Sigmoid colon (tissue), 7 donors: ENCODE results near the gene DUS3L. TPM values are rescaled to one million over a fixed set of nuclear protein-coding genes. Genes with fewer than 3 reads are reported as not detected.

Source experiments
- DNase-seq: peaks from one replicate; pipeline ENCODE4 v3.0.0-alpha.2; 2019
- H3K27ac ChIP-seq, 4 donors: fragments of 200-600 bp; sonication (generic); one replicate each; pipeline ENCODE4 v1.5.1; 2016 to 2019; ENCODE audit warnings: mild to moderate bottlenecking in 1 of 4
- H3K27me3 ChIP-seq, 3 donors: fragments of 200-600 bp; sonication (generic); one replicate each; pipeline ENCODE4 v1.5.1; 2019; ENCODE audit warnings: mild to moderate bottlenecking in 1 of 3
- H3K36me3 ChIP-seq, 4 donors: fragments of 200-600 bp; sonication (generic); one replicate each; pipeline ENCODE4 v1.5.1; 2016 to 2019
- H3K4me1 ChIP-seq, 4 donors: fragments of 200-600 bp; sonication (generic); one replicate each; pipeline ENCODE4 v1.5.1; 2017 to 2019
- H3K4me3 ChIP-seq, 4 donors: fragments of 200-600 bp; sonication (generic); one replicate each; pipeline ENCODE4 v1.5.1; 2017 to 2019; ENCODE audit warnings: mild to moderate bottlenecking in 2 of 4, moderate library complexity in 1 of 4
- H3K9me3 ChIP-seq, 4 donors: fragments of 200-600 bp in 3 of 4; sonication (generic) in 3 of 4; one replicate each; pipeline versions ENCODE4 v1.5.1 to v1.6.1; 2013 to 2019
- CTCF ChIP-seq, 4 experiments: fragments of 450-650 bp in 3 of 4; fragments of 200-600 bp in 1 of 4; IDR thresholded peaks; one replicate each; pipeline ENCODE4 v1.5.1; 2016 to 2019; ENCODE audit warnings: antibody characterized with exemption in 4 of 4, mild to moderate bottlenecking in 3 of 4, moderate library complexity in 2 of 4
- EP300 ChIP-seq, 4 donors: sonication (generic); formaldehyde crosslinking; IDR thresholded peaks; one replicate each; pipeline ENCODE4 v1.6.1; 2017; ENCODE audit warnings: antibody characterized with exemption in 4 of 4
- POLR2A ChIP-seq, 2 donors: fragments of 450-650 bp; IDR thresholded peaks; one replicate each; pipeline ENCODE4 v1.6.1; 2016; ENCODE audit warnings: antibody characterized with exemption in 2 of 2, mild to moderate bottlenecking in 2 of 2, moderate library complexity in 2 of 2
- POLR2AphosphoS5 ChIP-seq, 4 donors: sonication (generic); formaldehyde crosslinking; IDR thresholded peaks; one replicate each; pipeline ENCODE4 v1.6.1; 2017; ENCODE audit warnings: antibody characterized with exemption in 4 of 4
- WGBS, 2 donors: extraction: QIAGEN DNeasy Blood & Tissue Kit; methylation state at CpG; one replicate each; pipeline ENCODE4 v1.1.7; 2013; 5-methylcytosine and 5-hydroxymethylcytosine counted together
- intact Hi-C: fragments of 100-400 bp; cut with DNase I; formaldehyde crosslinking; loops from one replicate; pipeline ENCODE4 v1.15.1; 2023
- polyA plus RNA-seq, 3 donors: library from polyadenylated mRNA; stranded (reverse); fragments of 200-250 nt; gene quantifications; one replicate each; pipeline ENCODE4 v1.2.3, GENCODE V29; 2013
- total RNA-seq, 4 donors: library from RNA; depleted of rRNA; stranded (reverse); fragments of >200 nt; gene quantifications; one replicate each; pipeline ENCODE4 v1.1.0, GENCODE V29; 2016
- donor health status: healthy with polysubstance abuse.
- donor health status: Bipolar disorder and iron deficiency.
- donor health status: healthy.

The DUS3L gene
- total and polyA plus RNA-seq, 7 donors = 8.3 to 42.0 (median 27.1) TPM

GRCh38 chr19:5805462-5806132, 14.6 kb upstream of the DUS3L start:
- Histone ChIP-seq H3K36me3 (no peaks in the 10 kb centered on the region), H3K27ac (peak overlapping the region; percentile 84 to 91 (median 90)), H3K27me3 (peaks cover 0 to 29% (median 17%) of the 10 kb centered on the region in 3 donors), H3K9me3 (no peaks in the 10 kb centered on the region), H3K4me3 (peak overlapping the region; percentile 55 to 68 (median 66)), H3K4me1 (peaks cover 0 to 30% (median 25%) of the 10 kb centered on the region in 4 donors)
- DNase-seq = peak; percentile 92
- TF ChIP-seq EP300 (IDR thresholded peaks at IDR 0.05) = peak in 1 of 4 donors; percentile 80
- no peak for TF ChIP-seq POLR2A (IDR thresholded peaks at IDR 0.05)
- peak; percentile 22 to 74 (median 65) for TF ChIP-seq POLR2AphosphoS5 (IDR thresholded peaks at IDR 0.05)
- peak; percentile 76 to 87 (median 86) for TF ChIP-seq CTCF (IDR thresholded peaks at IDR 0.05)
- intact Hi-C loops = loop anchor here (1.0 to 10.0 kb wide), 3 partner anchors 20 to 319 kb away; no protein-coding TSS in a partner anchor
- WGBS, 2 donors = 1 to 3% methylated on average over 46 of the region's 46 CpGs

GRCh38 chr19:5804516-5805461, 13.8 kb upstream of the DUS3L start, which contains the start of gene NRTN:
NRTN (plus strand) TSS chr19:5805067; CDS start chr19:5824166, 19,099 bp downstream.
- Histone ChIP-seq H3K36me3 (no peaks in the 10 kb centered on the region), H3K27me3 (peaks cover 0 to 29% (median 18%) of the 10 kb centered on the region in 3 donors), H3K4me1 (peaks cover 0 to 30% (median 25%) of the 10 kb centered on the region in 4 donors), H3K4me3 (peak within 1 kb of the TSS; percentile 55 to 68 (median 66)), H3K9me3 (no peaks in the 10 kb centered on the region), H3K27ac (peak within 1 kb of the TSS; percentile 84 to 91 (median 90))
- TF ChIP-seq EP300 (IDR thresholded peaks at IDR 0.05) = no peak
- no peak for TF ChIP-seq CTCF (IDR thresholded peaks at IDR 0.05)
- no peak for TF ChIP-seq POLR2A (IDR thresholded peaks at IDR 0.05)
- peak in 1 of 4 donors; percentile 40 for TF ChIP-seq POLR2AphosphoS5 (IDR thresholded peaks at IDR 0.05)
- DNase-seq = peak; percentile 71
- intact Hi-C loops = loop anchor here (1.0 to 10.0 kb wide), 4 partner anchors 88 to 320 kb away; no protein-coding TSS in a partner anchor
- 2% methylated on average over 106 of the region's 107 CpGs for WGBS, 2 donors

GRCh38 chr19:5803752-5804515, 13.0 kb upstream of the DUS3L start:
- intact Hi-C loops = loop anchor here (1.0 to 10.0 kb wide), 4 partner anchors 88 to 321 kb away; no protein-coding TSS in a partner anchor

More at GRCh38 chr19:5803752-5804515, 13.0 kb upstream of the DUS3L start:
- no peaks in the 10 kb centered on the region for H3K9me3 ChIP-seq
- 1% methylated on average over 54 of the region's 54 CpGs for WGBS, 2 donors
- peaks cover 0 to 30% (median 25%) of the 10 kb centered on the region in 4 donors for H3K4me1 ChIP-seq
- H3K4me3 ChIP-seq = peak overlapping the region; percentile 15 to 68 (median 66)
- peak; percentile 95 for DNase-seq
- peaks cover 0 to 29% (median 18%) of the 10 kb centered on the region in 3 donors for H3K27me3 ChIP-seq
- no peaks in the 10 kb centered on the region for H3K36me3 ChIP-seq
- TF ChIP-seq CTCF (IDR thresholded peaks at IDR 0.05) (peak; percentile 92 to 97 (median 96)), POLR2A (IDR thresholded peaks at IDR 0.05) (no peak), POLR2AphosphoS5 (IDR thresholded peaks at IDR 0.05) (peak in 3 of 4 donors; percentile 29 to 35 (median 30)), EP300 (IDR thresholded peaks at IDR 0.05) (no peak)
- peak overlapping the region; percentile 77 to 90 (median 84) for H3K27ac ChIP-seq
